H1 (cell line): ENCODE results near the gene COL4A4. TPM values are rescaled to one million over a fixed set of nuclear protein-coding genes. Genes with fewer than 3 reads are reported as not detected.

Experiments
- CTCF ChIA-PET: fragments of 300-600 bp; sonication (Branson Sonifier 250); formaldehyde crosslinking; loops from one replicate; lab custom pipeline; 2021; ENCODE audit not compliant: partially characterized antibody; lab: Charles Lee
- POLR2A ChIA-PET: fragments of 300-600 bp; sonication (Branson Sonifier 250); formaldehyde crosslinking; loops from one replicate; lab custom pipeline; 2021; ENCODE audit warnings: inconsistent platforms; ENCODE audit not compliant: partially characterized antibody; lab: Charles Lee
- DNase-seq, 2 experiments: peaks; one replicate each; pipeline versions ENCODE4 v3.0.0 to v3.0.0-alpha.2; 2010 to 2022; ENCODE audit warnings: low spot score in 2 of 2, low read depth in 1 of 2, mixed read lengths in 1 of 2
- FAIRE-seq: peaks from 2 replicates; lab custom pipeline; 2011; peaks lifted over from hg19 to GRCh38; lab: Jason Lieb, UNC
- H2AFZ ChIP-seq: 2 replicates; pipeline ENCODE4 v1.8.1; 2012; ENCODE audit warnings: low read length, inconsistent platforms
- H2AK5ac ChIP-seq: 2 replicates; pipeline ENCODE4 v1.6.1; 2013; ENCODE audit warnings: low read depth, low read length
- H2BK120ac ChIP-seq: replicated peaks from 2 replicates; pipeline ENCODE3; 2013; ENCODE audit warnings: low read depth, low read length, inconsistent platforms
- H2BK12ac ChIP-seq: 2 replicates; pipeline ENCODE4 v1.6.1; 2013; ENCODE audit warnings: low read depth, low read length
- H2BK15ac ChIP-seq: 2 replicates; pipeline ENCODE4 v1.6.1; 2013; ENCODE audit warnings: low read length
- H2BK20ac ChIP-seq: 2 replicates; pipeline ENCODE4 v1.6.1; 2013; ENCODE audit warnings: low read length
- H2BK5ac ChIP-seq: 2 replicates; pipeline ENCODE4 v1.6.1; 2013; ENCODE audit warnings: low read depth, low read length
- H3K14ac ChIP-seq: 2 replicates; pipeline ENCODE4 v1.6.1; 2013; ENCODE audit warnings: inconsistent platforms; ENCODE audit not compliant: insufficient read length
- H3K18ac ChIP-seq: 2 replicates; pipeline ENCODE4 v1.6.1; 2013; ENCODE audit warnings: low read length; ENCODE audit errors: extremely low read depth
- H3K23ac ChIP-seq: 2 replicates; pipeline ENCODE4 v1.6.1; 2013; ENCODE audit warnings: inconsistent platforms; ENCODE audit not compliant: insufficient read length
- H3K23me2 ChIP-seq: 2 replicates; pipeline ENCODE4 v1.6.1; 2013; ENCODE audit warnings: low read depth, low read length
- H3K27ac ChIP-seq: 2 replicates; pipeline ENCODE4 v1.6.1; 2011; ENCODE audit warnings: low read depth, low read length, inconsistent platforms
- H3K27me3 ChIP-seq, 4 experiments: replicated peaks in 1 of 4; 1 replicate in 1 of 4; 2 replicates in 3 of 4; pipeline versions ENCODE4 v1.6.1 to v1.8.1; 2011 to 2013; ENCODE audit warnings: low read length in 3 of 4, mild to moderate bottlenecking in 3 of 4, inconsistent platforms in 2 of 4, mixed read lengths in 2 of 4, moderate library complexity in 1 of 4; ENCODE audit not compliant: control insufficient read depth in 3 of 4, insufficient read depth in 3 of 4; ENCODE audit errors: extremely low read depth in 1 of 4
- H3K36me3 ChIP-seq, 4 experiments: 2 replicates each; pipeline versions ENCODE4 v1.6.1 to v1.8.1; 2011 to 2013; ENCODE audit warnings: mild to moderate bottlenecking in 4 of 4, low read length in 3 of 4, moderate library complexity in 2 of 4, control low read depth in 1 of 4, inconsistent platforms in 1 of 4; ENCODE audit not compliant: insufficient read depth in 4 of 4, control insufficient read depth in 2 of 4
- H3K4ac ChIP-seq: replicated peaks from 2 replicates; pipeline ENCODE3; 2013; ENCODE audit warnings: low read length, low read depth, mixed read lengths, inconsistent platforms; ENCODE audit not compliant: insufficient read length
- H3K4me1 ChIP-seq, 4 experiments: replicated peaks in 1 of 4; 1 replicate in 1 of 4; 2 replicates in 3 of 4; pipeline versions ENCODE4 v1.6.1 to v1.8.1; 2011 to 2013; ENCODE audit warnings: low read length in 3 of 4, inconsistent platforms in 2 of 4, mixed read lengths in 1 of 4; ENCODE audit not compliant: insufficient read depth in 4 of 4, control insufficient read depth in 3 of 4
- H3K4me2 ChIP-seq, 2 experiments: 2 replicates each; pipeline versions ENCODE4 v1.6.1 to v1.8.1; 2011 to 2013; ENCODE audit warnings: low read depth in 2 of 2, low read length in 2 of 2, control low read depth in 1 of 2, inconsistent platforms in 1 of 2, mild to moderate bottlenecking in 1 of 2; ENCODE audit not compliant: insufficient read depth in 1 of 2
- H3K4me3 ChIP-seq, 4 experiments: fragments of 200-600, 300-600 bp in 1 of 4; sonication (generic), shearing (Covaris generic), sonication (Bioruptor Twin) in 1 of 4; 2 replicates each; pipeline versions ENCODE4 v1.5.1 to v1.8.1; 2011 to 2016; ENCODE audit warnings: low read length in 4 of 4, low read depth in 3 of 4, control low read depth in 2 of 4, inconsistent platforms in 2 of 4, mild to moderate bottlenecking in 2 of 4, mixed read lengths in 1 of 4, moderate library complexity in 1 of 4; ENCODE audit not compliant: insufficient read depth in 2 of 4; ENCODE audit errors: extremely low read depth in 1 of 4
- H3K56ac ChIP-seq: replicated peaks from 2 replicates; pipeline ENCODE3; 2013; ENCODE audit warnings: low read depth, mild to moderate bottlenecking, mixed read lengths, low read length, inconsistent platforms; ENCODE audit not compliant: insufficient read length
- H3K79me1 ChIP-seq: 2 replicates; pipeline ENCODE4 v1.6.1; 2013; ENCODE audit warnings: low read depth, low read length, control low read depth
- H3K79me2 ChIP-seq, 2 experiments: 2 replicates each; pipeline versions ENCODE4 v1.6.1 to v1.8.1; 2012 to 2013; ENCODE audit warnings: low read length in 2 of 2, mild to moderate bottlenecking in 2 of 2, inconsistent platforms in 1 of 2; ENCODE audit not compliant: insufficient read depth in 2 of 2, control insufficient read depth in 1 of 2
- H3K9ac ChIP-seq, 4 experiments: replicated peaks in 1 of 4; 1 replicate in 1 of 4; 2 replicates in 3 of 4; pipeline versions ENCODE4 v1.6.1 to v1.8.1; 2011 to 2013; ENCODE audit warnings: low read depth in 3 of 4, low read length in 3 of 4, control low read depth in 2 of 4, mild to moderate bottlenecking in 2 of 4, moderate library complexity in 2 of 4, inconsistent platforms in 1 of 4; ENCODE audit errors: extremely low read depth in 1 of 4
- H3K9me3 ChIP-seq, 2 experiments: 2 replicates each; pipeline versions ENCODE4 v1.6.1 to v1.8.1; 2012 to 2013; ENCODE audit warnings: mild to moderate bottlenecking in 2 of 2, moderate library complexity in 2 of 2, control low read depth in 1 of 2, inconsistent platforms in 1 of 2, low read depth in 1 of 2, low read length in 1 of 2, mixed read lengths in 1 of 2; ENCODE audit not compliant: insufficient read depth in 2 of 2
- H4K20me1 ChIP-seq, 2 experiments: replicated peaks in 1 of 2; 2 replicates each; pipeline versions ENCODE3 to v1.8.1; 2011 to 2013; ENCODE audit warnings: inconsistent platforms in 2 of 2, low read length in 2 of 2, mild to moderate bottlenecking in 1 of 2; ENCODE audit not compliant: insufficient read depth in 2 of 2, control insufficient read depth in 1 of 2
- H4K5ac ChIP-seq: 2 replicates; pipeline ENCODE4 v1.6.1; 2013; ENCODE audit warnings: low read length, low read depth, mixed read lengths, inconsistent platforms; ENCODE audit not compliant: insufficient read length
- H4K8ac ChIP-seq: 2 replicates; pipeline ENCODE4 v1.8.0; 2013; ENCODE audit warnings: mild to moderate bottlenecking, moderate library complexity, low read length, inconsistent platforms; ENCODE audit not compliant: insufficient read depth; ENCODE audit errors: extremely low read depth
- H4K91ac ChIP-seq: replicated peaks from 2 replicates; pipeline ENCODE3; 2013; ENCODE audit warnings: low read length, mixed read lengths, inconsistent platforms; ENCODE audit not compliant: insufficient read length
- ASH2L ChIP-seq: fragments of 200-600, 300-600 bp; sonication (generic); IDR thresholded peaks from one replicate; pipeline ENCODE4 v1.7.1; 2017; ENCODE audit warnings: low read length
- BRCA1 ChIP-seq: IDR thresholded peaks from 2 replicates; pipeline ENCODE4 v1.6.1; 2012; ENCODE audit warnings: low read depth, low read length, improper control_type of control experiment
- CEBPB ChIP-seq: IDR thresholded peaks from 2 replicates; pipeline ENCODE4 v1.6.1; 2012; ENCODE audit warnings: low read depth, low read length
- EZH2 ChIP-seq: fragments of 200-600 bp; sonication (generic); IDR thresholded peaks from 2 replicates; pipeline ENCODE4 v1.7.1; 2012; ENCODE audit warnings: low read depth, mild to moderate bottlenecking, moderate library complexity, low read length, inconsistent platforms; ENCODE audit not compliant: severe bottlenecking
- HDAC6 ChIP-seq: IDR thresholded peaks from one replicate; pipeline ENCODE4 v1.7.1; 2012; ENCODE audit warnings: low read depth, mild to moderate bottlenecking, inconsistent platforms, low read length, moderate library complexity
- RFX5 ChIP-seq: IDR thresholded peaks from 2 replicates; pipeline ENCODE4 v1.6.1; 2011; ENCODE audit warnings: low read depth, low read length, improper control_type of control experiment, borderline replicate concordance
- SP2 ChIP-seq: IDR thresholded peaks from 2 replicates; pipeline ENCODE4 v1.6.1; 2012; ENCODE audit warnings: mild to moderate bottlenecking, low read length, inconsistent platforms
- WGBS, 2 experiments: shearing (Covaris generic) in 1 of 2; methylation state at CpG; one replicate each; pipeline versions ENCODE4 v1.1.6 to v1.1.7; 2013 to 2015; ENCODE audit warnings: low lambda C conversion rate in 2 of 2, mixed read lengths in 2 of 2, inconsistent platforms in 1 of 2, low coverage in 1 of 2, missing lambda C conversion rate in 1 of 2; ENCODE audit not compliant: insufficient replicate concordance in 2 of 2, insufficient coverage in 1 of 2, insufficient read length in 1 of 2; ENCODE audit errors: extremely low coverage in 1 of 2, missing lambda C conversion rate in 1 of 2; 5-methylcytosine and 5-hydroxymethylcytosine counted together
- polyA plus RNA-seq, 7 experiments: library from polyadenylated mRNA; depleted of rRNA in 3 of 7; stranded (reverse) in 5 of 7; unstranded in 2 of 7; fragments of >200 nt in 5 of 7; fragments of 200-250 nt in 2 of 7; gene quantifications; 1 replicate in 5 of 7; 2 replicates in 1 of 7; 4 replicates in 1 of 7; pipeline versions ENCODE4 v1.2.1 to v1.2.3, GENCODE V29; 2011 to 2013; ENCODE audit warnings: missing spikeins in 2 of 7, mixed read lengths in 2 of 7
- total RNA-seq: library from RNA; stranded (reverse); fragmentation: NEBNext Ultra II Directional; extraction: Animal tissue kit (Norgen Biotek cat#: 25700); gene quantifications from 2 replicates; pipeline ENCODE4 v1.2.1, GENCODE V29; 2021
- TF ChIP-seq, protein P1 (sequence below), 3 experiments: IDR thresholded peaks; 1 replicate in 2 of 3; 2 replicates in 1 of 3; pipeline versions ENCODE4 v1.5.1 to v1.6.1; 2011; ENCODE audit warnings: low read length in 3 of 3, mild to moderate bottlenecking in 3 of 3, inconsistent platforms in 2 of 3, low read depth in 1 of 3, moderate library complexity in 1 of 3; ENCODE audit not compliant: insufficient read depth in 1 of 3; ENCODE audit errors: control extremely low read depth in 1 of 3
- TF ChIP-seq, protein P2 (sequence below): IDR thresholded peaks from 2 replicates; pipeline ENCODE4 v1.6.1; 2011; ENCODE audit warnings: low read depth, mild to moderate bottlenecking, low read length; ENCODE audit not compliant: insufficient read depth
- TF ChIP-seq, protein P3 (sequence below): IDR thresholded peaks from 2 replicates; pipeline ENCODE4 v1.6.1; 2012; ENCODE audit warnings: low read length, inconsistent platforms

Gene COL4A4
- total and polyA plus RNA-seq, 2 of the 8 experiments (the other 6 are each of a cell fraction or from before 2014, with no cell fraction given), result 0.33 to 1.7 TPM

DNA sequence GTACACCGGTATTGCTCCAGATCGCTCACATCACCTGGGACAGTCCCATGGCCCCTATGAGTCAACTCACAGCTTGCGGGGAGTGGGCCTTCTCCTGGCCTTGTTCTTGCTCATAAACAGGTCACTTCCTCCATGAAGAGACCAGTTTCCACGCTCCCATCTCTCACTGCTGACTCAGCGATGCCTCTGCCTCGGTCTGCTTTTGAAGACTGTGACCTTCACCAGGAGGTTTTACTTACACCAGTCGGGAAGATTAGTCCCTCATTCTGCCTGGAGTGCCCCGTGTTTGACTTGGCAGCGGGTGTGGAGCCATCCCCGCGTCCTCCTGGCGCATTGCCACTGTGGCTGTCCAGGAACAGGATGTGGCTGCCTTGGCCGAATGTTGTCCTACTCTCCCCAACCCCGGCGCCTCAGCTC is 168.4 kb downstream of the COL4A4 start:
- CTCF ChIA-PET, result interaction anchor here (0.6 to 2.4 kb wide), 3 partner anchors 11 to 175 kb away, joined by 3 to 10 read pairs (median 3); no protein-coding TSS in a partner anchor
- Histone ChIP-seq H2BK12ac (no peak overlapping the region), H3K14ac (no peak overlapping the region), H2AFZ (no peak overlapping the region), H3K4me1 (no peaks in the 10 kb centered on the region), H3K9me3 (no peaks in the 10 kb centered on the region), H4K20me1 (no peaks in the 10 kb centered on the region), H3K79me1 (no peaks in the 10 kb centered on the region), H4K5ac (no peak overlapping the region), H2AK5ac (no peak overlapping the region), H3K4me3 (no peak overlapping the region), H4K8ac (no peak overlapping the region), H3K4me2 (no peak overlapping the region), H3K18ac (no peak overlapping the region), H3K79me2 (no peaks in the 10 kb centered on the region), H3K27ac (no peak overlapping the region), H3K4ac (no peak overlapping the region), H2BK20ac (no peak overlapping the region), H3K9ac (no peak overlapping the region), H4K91ac (no peak overlapping the region), H3K56ac (no peak overlapping the region), H3K23me2 (no peaks in the 10 kb centered on the region), H3K27me3 (no peaks in the 10 kb centered on the region), H3K36me3 (no peaks in the 10 kb centered on the region; a peak in 2 of 8 replicates), H3K23ac (no peak overlapping the region), H2BK15ac (no peak overlapping the region), H2BK5ac (no peak overlapping the region), H2BK120ac (no peak overlapping the region)
- no peak for DNase-seq
- WGBS, 2 experiments, result 91% methylated on average over 14 of the region's 15 CpGs; no CpG with 5 or more reads in 1 of the 2 experiments
- POLR2A ChIA-PET, result no interaction called here
- no peak for FAIRE-seq
- no peak for TF ChIP-seq EZH2
- TF ChIP-seq, protein P1, sequence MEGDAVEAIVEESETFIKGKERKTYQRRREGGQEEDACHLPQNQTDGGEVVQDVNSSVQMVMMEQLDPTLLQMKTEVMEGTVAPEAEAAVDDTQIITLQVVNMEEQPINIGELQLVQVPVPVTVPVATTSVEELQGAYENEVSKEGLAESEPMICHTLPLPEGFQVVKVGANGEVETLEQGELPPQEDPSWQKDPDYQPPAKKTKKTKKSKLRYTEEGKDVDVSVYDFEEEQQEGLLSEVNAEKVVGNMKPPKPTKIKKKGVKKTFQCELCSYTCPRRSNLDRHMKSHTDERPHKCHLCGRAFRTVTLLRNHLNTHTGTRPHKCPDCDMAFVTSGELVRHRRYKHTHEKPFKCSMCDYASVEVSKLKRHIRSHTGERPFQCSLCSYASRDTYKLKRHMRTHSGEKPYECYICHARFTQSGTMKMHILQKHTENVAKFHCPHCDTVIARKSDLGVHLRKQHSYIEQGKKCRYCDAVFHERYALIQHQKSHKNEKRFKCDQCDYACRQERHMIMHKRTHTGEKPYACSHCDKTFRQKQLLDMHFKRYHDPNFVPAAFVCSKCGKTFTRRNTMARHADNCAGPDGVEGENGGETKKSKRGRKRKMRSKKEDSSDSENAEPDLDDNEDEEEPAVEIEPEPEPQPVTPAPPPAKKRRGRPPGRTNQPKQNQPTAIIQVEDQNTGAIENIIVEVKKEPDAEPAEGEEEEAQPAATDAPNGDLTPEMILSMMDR (IDR thresholded peaks at IDR 0.05; ENCODE audit: control extremely low read depth in 1 of 3, insufficient read depth in 1 of 3, low read depth in 1 of 3, low read length in 3 of 3), result no peak
- no peak for TF ChIP-seq RFX5
- no peak for TF ChIP-seq CEBPB
- TF ChIP-seq, protein P2, sequence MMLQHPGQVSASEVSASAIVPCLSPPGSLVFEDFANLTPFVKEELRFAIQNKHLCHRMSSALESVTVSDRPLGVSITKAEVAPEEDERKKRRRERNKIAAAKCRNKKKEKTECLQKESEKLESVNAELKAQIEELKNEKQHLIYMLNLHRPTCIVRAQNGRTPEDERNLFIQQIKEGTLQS, result no peak
- TF ChIP-seq BRCA1, result no peak
- TF ChIP-seq, protein P3, sequence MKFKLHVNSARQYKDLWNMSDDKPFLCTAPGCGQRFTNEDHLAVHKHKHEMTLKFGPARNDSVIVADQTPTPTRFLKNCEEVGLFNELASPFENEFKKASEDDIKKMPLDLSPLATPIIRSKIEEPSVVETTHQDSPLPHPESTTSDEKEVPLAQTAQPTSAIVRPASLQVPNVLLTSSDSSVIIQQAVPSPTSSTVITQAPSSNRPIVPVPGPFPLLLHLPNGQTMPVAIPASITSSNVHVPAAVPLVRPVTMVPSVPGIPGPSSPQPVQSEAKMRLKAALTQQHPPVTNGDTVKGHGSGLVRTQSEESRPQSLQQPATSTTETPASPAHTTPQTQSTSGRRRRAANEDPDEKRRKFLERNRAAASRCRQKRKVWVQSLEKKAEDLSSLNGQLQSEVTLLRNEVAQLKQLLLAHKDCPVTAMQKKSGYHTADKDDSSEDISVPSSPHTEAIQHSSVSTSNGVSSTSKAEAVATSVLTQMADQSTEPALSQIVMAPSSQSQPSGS, result no peak
- no peak for TF ChIP-seq SP2
- TF ChIP-seq HDAC6, result no peak
- no peak for TF ChIP-seq ASH2L
